Measurements from ENCODE around the gene TASP1. TPM values are rescaled to one million over a fixed set of nuclear protein-coding genes. Genes with fewer than 3 reads are reported as not detected.

Gene TASP1
- polyA plus RNA-seq, 1 donor from 2014 or later, result 20.2 TPM

DNA sequence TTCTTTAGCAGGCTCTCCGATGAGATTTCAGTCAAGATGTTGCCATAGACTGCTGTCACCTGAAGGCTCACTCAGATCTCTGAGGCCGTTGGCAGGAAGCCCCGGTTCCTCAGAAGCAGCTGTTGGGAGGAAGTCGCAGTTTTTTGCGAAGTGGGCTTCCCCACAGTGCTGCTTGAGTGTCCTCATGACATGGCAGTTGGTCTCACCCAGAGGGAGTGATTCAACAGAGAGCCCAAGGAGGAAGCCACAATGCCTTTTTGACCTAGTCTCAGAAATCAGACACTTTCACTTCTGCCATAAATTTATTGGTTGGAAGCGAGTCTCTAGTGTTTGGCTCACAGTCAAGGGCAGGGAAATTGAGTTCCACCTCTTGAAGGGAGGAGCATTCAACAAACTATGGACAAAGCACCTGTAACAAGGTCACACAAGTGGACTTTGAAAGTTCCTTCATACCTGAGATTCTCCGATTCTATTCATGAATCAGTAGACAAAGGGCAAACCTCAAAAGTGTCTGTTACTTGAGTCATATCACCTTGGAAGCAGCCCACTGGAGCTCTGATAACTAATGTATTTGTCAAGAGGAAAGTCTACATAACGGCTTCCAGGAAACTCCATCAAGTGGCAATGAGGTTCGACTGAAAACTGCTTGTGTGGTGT lies 208.3 kb downstream of the TASP1 start:
- Histone ChIP-seq H4K20me1 (ENCODE audit: insufficient read depth) (no peaks in the 10 kb centered on the region), H3K79me2 (replicated peaks; ENCODE audit: insufficient read depth, low read length) (no peaks in the 10 kb centered on the region), H3K9me3 (ENCODE audit: low read length) (no peaks in the 10 kb centered on the region), H3F3A (ENCODE audit: insufficient read depth, low read length, poor library complexity, severe bottlenecking) (no peaks in the 10 kb centered on the region), H3K27me3 (ENCODE audit: insufficient read depth, low read depth, low read length) (no peaks in the 10 kb centered on the region), H3K9me2 (ENCODE audit: insufficient read depth, low read length) (no peaks in the 10 kb centered on the region), H3K36me3 (ENCODE audit: insufficient read depth, low read length) (no peaks in the 10 kb centered on the region), H2AFZ (ENCODE audit: low read depth, low read length) (no peak overlapping the region), H3K4me3 (ENCODE audit: low read length) (no peak overlapping the region), H3K9ac (ENCODE audit: low read length) (no peak overlapping the region), H3K27ac (ENCODE audit: low read length) (no peak overlapping the region), H3K4me2 (ENCODE audit: low read length) (no peak overlapping the region)
- TF ChIP-seq MXI1 (conservative IDR thresholded peaks at IDR 0.05; ENCODE audit: poor library complexity, severe bottlenecking) (no peak), SMC3 (conservative IDR thresholded peaks at IDR 0.05; ENCODE audit: poor library complexity) (no peak), EP300 (conservative IDR thresholded peaks at IDR 0.05; ENCODE audit: poor library complexity, severe bottlenecking) (no peak), RAD21 (conservative IDR thresholded peaks at IDR 0.05) (no peak), EZH2 (IDR thresholded peaks at IDR 0.05; ENCODE audit: borderline replicate concordance, insufficient read depth, low read length, poor library complexity, severe bottlenecking) (no peak), POLR2AphosphoS5 (IDR thresholded peaks at IDR 0.05) (no peak), TAF1 (IDR thresholded peaks at IDR 0.05; ENCODE audit: low read depth) (no peak), CTCF (IDR thresholded peaks at IDR 0.05; ENCODE audit: poor library complexity, severe bottlenecking) (no peak)
- TF ChIP-seq, protein P1, sequence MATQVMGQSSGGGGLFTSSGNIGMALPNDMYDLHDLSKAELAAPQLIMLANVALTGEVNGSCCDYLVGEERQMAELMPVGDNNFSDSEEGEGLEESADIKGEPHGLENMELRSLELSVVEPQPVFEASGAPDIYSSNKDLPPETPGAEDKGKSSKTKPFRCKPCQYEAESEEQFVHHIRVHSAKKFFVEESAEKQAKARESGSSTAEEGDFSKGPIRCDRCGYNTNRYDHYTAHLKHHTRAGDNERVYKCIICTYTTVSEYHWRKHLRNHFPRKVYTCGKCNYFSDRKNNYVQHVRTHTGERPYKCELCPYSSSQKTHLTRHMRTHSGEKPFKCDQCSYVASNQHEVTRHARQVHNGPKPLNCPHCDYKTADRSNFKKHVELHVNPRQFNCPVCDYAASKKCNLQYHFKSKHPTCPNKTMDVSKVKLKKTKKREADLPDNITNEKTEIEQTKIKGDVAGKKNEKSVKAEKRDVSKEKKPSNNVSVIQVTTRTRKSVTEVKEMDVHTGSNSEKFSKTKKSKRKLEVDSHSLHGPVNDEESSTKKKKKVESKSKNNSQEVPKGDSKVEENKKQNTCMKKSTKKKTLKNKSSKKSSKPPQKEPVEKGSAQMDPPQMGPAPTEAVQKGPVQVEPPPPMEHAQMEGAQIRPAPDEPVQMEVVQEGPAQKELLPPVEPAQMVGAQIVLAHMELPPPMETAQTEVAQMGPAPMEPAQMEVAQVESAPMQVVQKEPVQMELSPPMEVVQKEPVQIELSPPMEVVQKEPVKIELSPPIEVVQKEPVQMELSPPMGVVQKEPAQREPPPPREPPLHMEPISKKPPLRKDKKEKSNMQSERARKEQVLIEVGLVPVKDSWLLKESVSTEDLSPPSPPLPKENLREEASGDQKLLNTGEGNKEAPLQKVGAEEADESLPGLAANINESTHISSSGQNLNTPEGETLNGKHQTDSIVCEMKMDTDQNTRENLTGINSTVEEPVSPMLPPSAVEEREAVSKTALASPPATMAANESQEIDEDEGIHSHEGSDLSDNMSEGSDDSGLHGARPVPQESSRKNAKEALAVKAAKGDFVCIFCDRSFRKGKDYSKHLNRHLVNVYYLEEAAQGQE (IDR thresholded peaks at IDR 0.05; ENCODE audit: borderline replicate concordance), result no peak

GRCh38 chr20:13428684-13429083 lies 210.0 kb downstream of the TASP1 start:
- no peak overlapping the region for H3K4me3 ChIP-seq (ENCODE audit: low read length)
- H3K9me3 ChIP-seq (ENCODE audit: low read length), result no peaks in the 10 kb centered on the region
- no peaks in the 10 kb centered on the region for H3K36me3 ChIP-seq (ENCODE audit: insufficient read depth, low read length)
- H3F3A ChIP-seq (ENCODE audit: insufficient read depth, low read length, poor library complexity, severe bottlenecking), result no peaks in the 10 kb centered on the region
- no peaks in the 10 kb centered on the region for H3K27me3 ChIP-seq (ENCODE audit: insufficient read depth, low read depth, low read length)
- no peak for TF ChIP-seq RAD21 (conservative IDR thresholded peaks at IDR 0.05)
- TF ChIP-seq EZH2 (IDR thresholded peaks at IDR 0.05; ENCODE audit: borderline replicate concordance, insufficient read depth, low read length, poor library complexity, severe bottlenecking), result no peak
- TF ChIP-seq POLR2AphosphoS5 (IDR thresholded peaks at IDR 0.05), result no peak
- no peak for TF ChIP-seq MXI1 (conservative IDR thresholded peaks at IDR 0.05; ENCODE audit: poor library complexity, severe bottlenecking)
- no peak for TF ChIP-seq SMC3 (conservative IDR thresholded peaks at IDR 0.05; ENCODE audit: poor library complexity)
- TF ChIP-seq, protein P1 (IDR thresholded peaks at IDR 0.05; ENCODE audit: borderline replicate concordance), result no peak
- TF ChIP-seq EP300 (conservative IDR thresholded peaks at IDR 0.05; ENCODE audit: poor library complexity, severe bottlenecking), result no peak
- TF ChIP-seq CTCF (IDR thresholded peaks at IDR 0.05; ENCODE audit: poor library complexity, severe bottlenecking), result no peak
- TF ChIP-seq TAF1 (IDR thresholded peaks at IDR 0.05; ENCODE audit: low read depth), result no peak
- H3K9me2 ChIP-seq (ENCODE audit: insufficient read depth, low read length), result no peaks in the 10 kb centered on the region
- no peak overlapping the region for H3K27ac ChIP-seq (ENCODE audit: low read length)
- no peaks in the 10 kb centered on the region for H4K20me1 ChIP-seq (ENCODE audit: insufficient read depth)
- H3K4me2 ChIP-seq (ENCODE audit: low read length), result no peak overlapping the region
- no peak overlapping the region for H3K9ac ChIP-seq (ENCODE audit: low read length)
- H3K79me2 ChIP-seq (replicated peaks; ENCODE audit: insufficient read depth, low read length), result no peaks in the 10 kb centered on the region
- H2AFZ ChIP-seq (ENCODE audit: low read depth, low read length), result no peak overlapping the region

Measured in neural cell (in vitro differentiated cells).